ENCODE measurements around the gene TXNDC16.

Gene TXNDC16

DNA sequence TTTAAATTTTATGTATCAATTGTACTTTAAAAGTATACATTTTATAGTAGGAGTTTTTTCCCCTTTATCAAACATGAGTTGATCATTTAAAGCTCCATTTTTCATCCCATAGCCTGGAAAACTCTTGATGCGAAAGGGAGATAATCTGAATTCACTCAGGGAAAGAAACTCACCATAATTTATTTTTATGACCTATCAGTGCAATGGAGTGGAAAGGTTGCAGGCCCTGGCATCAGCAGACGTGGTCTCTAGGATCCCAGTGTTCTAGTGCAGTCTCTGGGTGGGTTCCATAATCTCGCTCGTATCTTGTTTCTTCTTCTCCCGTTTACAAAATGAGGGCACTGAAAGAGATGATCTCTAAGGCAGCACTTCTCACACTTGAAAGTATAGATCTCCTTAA lies 153.2 kb downstream of the TXNDC16 start:
- ChIA-PET POLR2A (no interaction called here), CTCF (interaction anchor here (0.7 to 1.7 kb wide), 3 partner anchors 49 to 424 kb away, joined by 3 to 5 read pairs (median 3); no protein-coding TSS in a partner anchor)

DNA sequence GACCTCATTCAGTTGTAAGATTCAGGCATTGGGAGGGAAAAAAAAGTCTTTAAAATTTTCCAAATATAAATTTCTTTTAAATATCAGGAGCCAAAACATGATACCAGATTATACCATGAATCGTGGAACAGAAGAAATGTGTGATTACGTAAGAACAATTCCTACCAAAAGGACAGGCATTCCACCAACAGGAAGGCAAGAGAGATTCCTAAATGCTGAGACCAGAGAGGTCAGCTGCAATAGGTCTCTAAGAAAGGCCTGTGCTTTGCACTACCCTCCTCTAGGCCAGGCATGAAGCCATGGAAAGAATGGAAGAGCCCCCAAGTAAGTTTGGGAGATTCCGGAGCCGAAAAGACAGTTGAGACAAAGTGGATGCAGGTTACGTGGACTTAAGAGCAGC lies 154.5 kb downstream of the TXNDC16 start:
- no peak overlapping the region for H3K4me3 ChIP-seq (ENCODE audit: low read depth, low read length)
- no peak for DNase-seq (ENCODE audit: low read depth, low spot score)
- TF ChIP-seq, protein P1, sequence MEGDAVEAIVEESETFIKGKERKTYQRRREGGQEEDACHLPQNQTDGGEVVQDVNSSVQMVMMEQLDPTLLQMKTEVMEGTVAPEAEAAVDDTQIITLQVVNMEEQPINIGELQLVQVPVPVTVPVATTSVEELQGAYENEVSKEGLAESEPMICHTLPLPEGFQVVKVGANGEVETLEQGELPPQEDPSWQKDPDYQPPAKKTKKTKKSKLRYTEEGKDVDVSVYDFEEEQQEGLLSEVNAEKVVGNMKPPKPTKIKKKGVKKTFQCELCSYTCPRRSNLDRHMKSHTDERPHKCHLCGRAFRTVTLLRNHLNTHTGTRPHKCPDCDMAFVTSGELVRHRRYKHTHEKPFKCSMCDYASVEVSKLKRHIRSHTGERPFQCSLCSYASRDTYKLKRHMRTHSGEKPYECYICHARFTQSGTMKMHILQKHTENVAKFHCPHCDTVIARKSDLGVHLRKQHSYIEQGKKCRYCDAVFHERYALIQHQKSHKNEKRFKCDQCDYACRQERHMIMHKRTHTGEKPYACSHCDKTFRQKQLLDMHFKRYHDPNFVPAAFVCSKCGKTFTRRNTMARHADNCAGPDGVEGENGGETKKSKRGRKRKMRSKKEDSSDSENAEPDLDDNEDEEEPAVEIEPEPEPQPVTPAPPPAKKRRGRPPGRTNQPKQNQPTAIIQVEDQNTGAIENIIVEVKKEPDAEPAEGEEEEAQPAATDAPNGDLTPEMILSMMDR (IDR thresholded peaks at IDR 0.05; ENCODE audit: insufficient read depth, low read length, missing control alignments): no peak
- CTCF ChIA-PET: interaction anchor here (1.7 kb wide), 1 partner anchor 98 kb away, joined by 5 read pairs; no protein-coding TSS in a partner anchor
- POLR2A ChIA-PET: no interaction called here

More for the DNA sequence above, 153.2 kb downstream of the TXNDC16 start:
- TF ChIP-seq, protein P1 (IDR thresholded peaks at IDR 0.05; ENCODE audit: insufficient read depth, low read length, missing control alignments): no peak
- no peak for DNase-seq (ENCODE audit: low read depth, low spot score)
- no peak overlapping the region for H3K4me3 ChIP-seq (ENCODE audit: low read depth, low read length)

DNA sequence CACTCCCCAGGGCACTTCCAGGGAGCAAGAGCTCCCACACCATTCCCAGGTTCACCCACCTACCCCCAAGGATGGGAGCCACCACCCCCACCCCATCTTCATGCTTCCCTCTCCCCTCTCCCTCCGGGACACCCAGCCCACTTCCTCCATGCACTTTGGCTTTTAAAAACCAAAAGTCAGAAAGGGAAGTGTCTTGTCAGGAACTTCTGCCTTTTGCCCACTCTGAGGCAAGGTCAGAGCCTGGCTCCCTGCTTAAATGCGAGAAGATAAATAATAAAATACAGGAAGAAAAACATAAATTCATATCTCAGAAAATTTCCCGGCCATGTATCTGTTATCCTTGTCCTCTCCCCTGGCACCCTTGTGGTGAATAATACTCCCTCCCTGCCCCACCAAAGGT lies 156.6 kb downstream of the TXNDC16 start:
- no peak overlapping the region for H3K4me3 ChIP-seq (ENCODE audit: low read depth, low read length)
- TF ChIP-seq, protein P1 (IDR thresholded peaks at IDR 0.05; ENCODE audit: insufficient read depth, low read length, missing control alignments): no peak
- POLR2A ChIA-PET: no interaction called here
- CTCF ChIA-PET: interaction anchor here (1.3 kb wide), 1 partner anchor 17 kb away, joined by 3 read pairs; no protein-coding TSS in a partner anchor
- no peak for DNase-seq (ENCODE audit: low read depth, low spot score)

DNA sequence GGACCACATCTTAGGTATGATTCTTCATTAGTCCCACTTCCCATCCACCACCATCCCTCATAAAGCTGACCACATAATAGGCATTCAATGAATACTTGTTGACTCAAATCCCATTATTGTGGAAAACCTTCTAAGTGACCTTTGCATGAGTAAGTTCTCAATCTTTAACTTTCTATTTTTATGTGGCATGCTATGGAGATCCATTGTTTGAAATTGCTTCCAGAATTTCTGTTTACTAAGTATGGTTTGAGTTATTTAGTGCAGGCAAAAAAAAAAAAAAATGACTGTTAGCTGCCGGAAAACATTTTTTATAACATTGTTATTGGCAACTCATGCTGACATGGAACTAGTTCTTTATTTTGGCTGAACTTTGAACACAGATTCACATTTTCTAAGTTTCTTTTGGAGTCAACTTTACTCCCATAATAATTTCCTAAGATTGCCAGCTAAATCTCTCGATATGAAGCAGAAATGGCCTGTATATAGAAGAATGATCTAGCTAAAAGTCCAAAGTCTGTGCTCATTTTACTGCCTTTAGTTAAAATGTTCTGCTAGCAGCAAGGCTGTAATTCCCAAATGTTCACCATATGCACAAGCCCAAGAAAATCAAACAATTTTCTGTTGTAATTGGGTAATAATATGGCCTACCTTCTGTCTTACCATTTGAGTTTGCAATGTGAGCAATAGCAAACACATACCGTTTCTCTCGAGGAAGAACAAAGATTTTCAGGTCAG lies 160.3 kb downstream of the TXNDC16 start:
- ChIA-PET POLR2A (no interaction called here), CTCF (no interaction called here)
- no peak overlapping the region for H3K4me3 ChIP-seq (ENCODE audit: low read depth, low read length)
- no peak for DNase-seq (ENCODE audit: low read depth, low spot score)
- TF ChIP-seq, protein P1 (IDR thresholded peaks at IDR 0.05; ENCODE audit: insufficient read depth, low read length, missing control alignments): no peak
